SK-N-SH treated with all-trans-retinoic acid at 6 μM for 48 hours (cell line): ENCODE measurements around the gene LGSN.
"Not testable (repeated sequence)": the region's sequence is repeated elsewhere in the genome, so short reads cannot be mapped to it uniquely, and the experiment has no call there.

Experiments
- ATAC-seq: fragments of 200-7000 bp; cut with Tn5 transposase; 3 replicates; pipeline ENCODE4 v1.9.1; 2020; ENCODE audit warnings: mild to moderate bottlenecking, moderate library complexity
- ARNTL ChIP-seq: fragments of 450-650 bp; formaldehyde crosslinking; IDR thresholded peaks from 2 replicates; pipeline ENCODE4 v1.5.0; 2020; ENCODE audit warnings: low read depth, mild to moderate bottlenecking, moderate library complexity, borderline replicate concordance
- BACH2 ChIP-seq: fragments of 250-450 bp; sonication (Bioruptor Pico); IDR thresholded peaks from 2 replicates; pipeline ENCODE4 v1.9.0; 2021; ENCODE audit warnings: mild to moderate bottlenecking, borderline replicate concordance
- CSDC2 ChIP-seq: fragments of 250-450 bp; sonication (Bioruptor Pico); IDR thresholded peaks from 2 replicates; pipeline ENCODE4 v1.5.0; 2020; ENCODE audit warnings: mild to moderate bottlenecking, moderate library complexity
- ESRRG ChIP-seq: fragments of 250-450 bp; sonication (Bioruptor Pico); IDR thresholded peaks from 2 replicates; pipeline ENCODE4 v1.6.1; 2021; ENCODE audit warnings: mild to moderate bottlenecking
- GLIS3 ChIP-seq: fragments of 250-450 bp; sonication (Bioruptor Pico); IDR thresholded peaks from 2 replicates; pipeline ENCODE4 v1.5.0; 2020; ENCODE audit warnings: mild to moderate bottlenecking, moderate library complexity
- ISL1 ChIP-seq: fragments of 250-450 bp; sonication (Bioruptor Pico); IDR thresholded peaks from 2 replicates; pipeline ENCODE4 v2.1.2; 2022; ENCODE audit warnings: mild to moderate bottlenecking, moderate library complexity
- OSR1 ChIP-seq: fragments of 250-450 bp; sonication (Bioruptor Pico); IDR thresholded peaks from 2 replicates; pipeline ENCODE4 v1.8.0; 2022; ENCODE audit warnings: moderate library complexity, mild to moderate bottlenecking, inconsistent platforms
- PPARA ChIP-seq: fragments of 250-450 bp; sonication (Bioruptor Pico); IDR thresholded peaks from 2 replicates; pipeline ENCODE4 v1.5.0; 2020; ENCODE audit warnings: mild to moderate bottlenecking, borderline replicate concordance
- RARB ChIP-seq: fragments of 250-450 bp; sonication (Bioruptor Pico); IDR thresholded peaks from 2 replicates; pipeline ENCODE4 v1.8.0; 2021; ENCODE audit warnings: mild to moderate bottlenecking, moderate library complexity
- SNAI2 ChIP-seq: fragments of 250-450 bp; sonication (Bioruptor Pico); IDR thresholded peaks from 2 replicates; pipeline ENCODE4 v1.5.0; 2020; ENCODE audit warnings: mild to moderate bottlenecking, moderate library complexity
- TCF4 ChIP-seq: fragments of 250-450 bp; sonication (Bioruptor Pico); IDR thresholded peaks from 2 replicates; pipeline ENCODE4 v1.8.0; 2021; ENCODE audit warnings: mild to moderate bottlenecking, moderate library complexity, borderline replicate concordance
- TOX ChIP-seq: fragments of 250-450 bp; sonication (Bioruptor Pico); IDR thresholded peaks from 2 replicates; pipeline ENCODE4 v1.8.0; 2021; ENCODE audit warnings: mild to moderate bottlenecking, moderate library complexity, borderline replicate concordance
- ZC3H10 ChIP-seq: fragments of 250-450 bp; sonication (Bioruptor Pico); IDR thresholded peaks from 2 replicates; pipeline ENCODE4 v1.5.1; 2021; ENCODE audit warnings: mild to moderate bottlenecking, moderate library complexity
- ZFP3 ChIP-seq: fragments of 250-450 bp; sonication (Bioruptor Pico); IDR thresholded peaks from 2 replicates; pipeline ENCODE4 v1.5.0; 2020; ENCODE audit warnings: mild to moderate bottlenecking, moderate library complexity
- ZFP30 ChIP-seq: fragments of 450-650 bp; formaldehyde crosslinking; IDR thresholded peaks from 2 replicates; pipeline ENCODE4 v1.5.0; 2022; ENCODE audit warnings: mild to moderate bottlenecking, moderate library complexity
- ZNF565 ChIP-seq: fragments of 450-650 bp; formaldehyde crosslinking; conservative IDR thresholded peaks from 2 replicates; pipeline ENCODE4 v1.5.0; 2020; ENCODE audit warnings: low read depth, mild to moderate bottlenecking, moderate library complexity
- ZNF8 ChIP-seq: fragments of 450-650 bp; formaldehyde crosslinking; IDR thresholded peaks from 2 replicates; pipeline ENCODE4 v1.5.0; 2020; ENCODE audit warnings: mild to moderate bottlenecking, moderate library complexity
- TF ChIP-seq, protein P1 (sequence below): fragments of 250-450 bp; sonication (Bioruptor Pico); IDR thresholded peaks from 2 replicates; pipeline ENCODE4 v1.8.0; 2020; ENCODE audit warnings: mild to moderate bottlenecking, moderate library complexity, borderline replicate concordance
- TF ChIP-seq, protein P2 (sequence below): fragments of 250-450 bp; sonication (Bioruptor Pico); IDR thresholded peaks from 2 replicates; pipeline ENCODE4 v1.5.1; 2020; ENCODE audit warnings: low read depth, mild to moderate bottlenecking, moderate library complexity
- TF ChIP-seq, protein P3 (sequence below): fragments of 250-450 bp; sonication (Bioruptor Pico); IDR thresholded peaks from 2 replicates; pipeline ENCODE4 v1.8.0; 2021; ENCODE audit warnings: low read depth, mild to moderate bottlenecking, moderate library complexity, borderline replicate concordance
- TF ChIP-seq, protein P4 (sequence below): fragments of 250-450 bp; sonication (Bioruptor Pico); IDR thresholded peaks from 2 replicates; pipeline ENCODE4 v1.5.0; 2020; ENCODE audit warnings: mild to moderate bottlenecking, moderate library complexity

Gene LGSN

DNA sequence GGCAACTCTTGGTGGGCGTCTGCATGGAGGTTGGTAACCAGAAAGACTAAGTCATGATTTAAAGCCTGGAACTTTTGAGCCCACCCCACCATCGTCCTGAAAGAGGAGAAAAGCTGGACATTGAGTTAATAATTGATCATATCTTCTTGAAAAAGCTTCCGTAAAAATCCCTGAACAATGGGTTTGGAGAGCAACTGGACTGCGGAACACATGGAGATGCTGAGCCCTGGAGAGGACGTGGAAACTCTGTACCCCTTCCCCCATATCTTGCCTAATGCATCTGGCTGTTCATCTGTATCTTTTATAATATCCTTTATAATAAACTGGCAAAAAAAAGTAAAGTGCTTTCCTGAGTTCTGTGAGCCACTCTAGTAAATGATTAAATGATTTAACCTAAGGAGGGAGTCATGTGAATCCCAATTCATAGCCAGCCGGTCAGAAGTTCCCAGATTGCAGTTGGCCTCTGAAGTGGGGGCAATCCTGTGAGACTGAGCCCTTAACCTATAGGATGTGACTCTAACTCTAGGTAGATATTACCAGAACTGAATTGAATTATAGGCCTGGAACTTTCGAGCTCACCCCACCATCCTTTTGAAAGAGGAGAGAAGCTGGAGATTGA lies 26.5 kb upstream of the LGSN start:
- no peak for ATAC-seq
- TF ChIP-seq ARNTL = no peak
- no peak for TF ChIP-seq BACH2 (CRISPR knock-in tag)
- no peak for TF ChIP-seq ZNF565
- TF ChIP-seq OSR1 (CRISPR knock-in tag) = no peak
- TF ChIP-seq, all 23 proteins: peak for 0

DNA sequence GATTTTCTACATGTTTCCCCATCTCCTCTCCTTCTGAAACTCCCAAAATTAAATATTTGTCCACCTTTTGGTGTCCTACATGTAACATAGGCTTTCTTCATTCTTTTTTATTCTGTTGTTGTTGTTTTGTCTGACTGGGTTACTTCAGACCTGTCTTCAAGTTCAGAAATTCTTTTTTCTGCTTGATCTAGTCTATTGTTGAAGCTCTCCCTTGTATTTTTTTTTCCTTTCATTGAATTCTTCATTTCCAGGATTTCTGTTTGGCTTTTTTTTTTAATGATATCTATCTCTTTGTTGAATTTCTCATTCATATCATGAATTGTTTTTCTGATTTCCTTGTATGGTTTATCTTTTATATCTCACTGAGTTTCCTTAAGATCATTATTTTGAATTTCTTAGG lies 20.6 kb upstream of the LGSN start:
- TF ChIP-seq, protein P1, sequence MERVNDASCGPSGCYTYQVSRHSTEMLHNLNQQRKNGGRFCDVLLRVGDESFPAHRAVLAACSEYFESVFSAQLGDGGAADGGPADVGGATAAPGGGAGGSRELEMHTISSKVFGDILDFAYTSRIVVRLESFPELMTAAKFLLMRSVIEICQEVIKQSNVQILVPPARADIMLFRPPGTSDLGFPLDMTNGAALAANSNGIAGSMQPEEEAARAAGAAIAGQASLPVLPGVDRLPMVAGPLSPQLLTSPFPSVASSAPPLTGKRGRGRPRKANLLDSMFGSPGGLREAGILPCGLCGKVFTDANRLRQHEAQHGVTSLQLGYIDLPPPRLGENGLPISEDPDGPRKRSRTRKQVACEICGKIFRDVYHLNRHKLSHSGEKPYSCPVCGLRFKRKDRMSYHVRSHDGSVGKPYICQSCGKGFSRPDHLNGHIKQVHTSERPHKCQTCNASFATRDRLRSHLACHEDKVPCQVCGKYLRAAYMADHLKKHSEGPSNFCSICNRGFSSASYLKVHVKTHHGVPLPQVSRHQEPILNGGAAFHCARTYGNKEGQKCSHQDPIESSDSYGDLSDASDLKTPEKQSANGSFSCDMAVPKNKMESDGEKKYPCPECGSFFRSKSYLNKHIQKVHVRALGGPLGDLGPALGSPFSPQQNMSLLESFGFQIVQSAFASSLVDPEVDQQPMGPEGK = no peak
- TF ChIP-seq BACH2 (CRISPR knock-in tag) (no peak), GLIS3 (no peak), ZNF565 (no peak), ZC3H10 (CRISPR knock-in tag) (no peak), RARB (CRISPR knock-in tag) (no peak), OSR1 (CRISPR knock-in tag) (no peak), CSDC2 (CRISPR knock-in tag) (no peak), ZFP30 (no peak), TOX (no peak)
- TF ChIP-seq, protein P2, sequence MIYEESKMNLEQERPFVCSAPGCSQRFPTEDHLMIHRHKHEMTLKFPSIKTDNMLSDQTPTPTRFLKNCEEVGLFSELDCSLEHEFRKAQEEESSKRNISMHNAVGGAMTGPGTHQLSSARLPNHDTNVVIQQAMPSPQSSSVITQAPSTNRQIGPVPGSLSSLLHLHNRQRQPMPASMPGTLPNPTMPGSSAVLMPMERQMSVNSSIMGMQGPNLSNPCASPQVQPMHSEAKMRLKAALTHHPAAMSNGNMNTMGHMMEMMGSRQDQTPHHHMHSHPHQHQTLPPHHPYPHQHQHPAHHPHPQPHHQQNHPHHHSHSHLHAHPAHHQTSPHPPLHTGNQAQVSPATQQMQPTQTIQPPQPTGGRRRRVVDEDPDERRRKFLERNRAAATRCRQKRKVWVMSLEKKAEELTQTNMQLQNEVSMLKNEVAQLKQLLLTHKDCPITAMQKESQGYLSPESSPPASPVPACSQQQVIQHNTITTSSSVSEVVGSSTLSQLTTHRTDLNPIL (CRISPR knock-in tag) = no peak
- no peak for ATAC-seq

DNA sequence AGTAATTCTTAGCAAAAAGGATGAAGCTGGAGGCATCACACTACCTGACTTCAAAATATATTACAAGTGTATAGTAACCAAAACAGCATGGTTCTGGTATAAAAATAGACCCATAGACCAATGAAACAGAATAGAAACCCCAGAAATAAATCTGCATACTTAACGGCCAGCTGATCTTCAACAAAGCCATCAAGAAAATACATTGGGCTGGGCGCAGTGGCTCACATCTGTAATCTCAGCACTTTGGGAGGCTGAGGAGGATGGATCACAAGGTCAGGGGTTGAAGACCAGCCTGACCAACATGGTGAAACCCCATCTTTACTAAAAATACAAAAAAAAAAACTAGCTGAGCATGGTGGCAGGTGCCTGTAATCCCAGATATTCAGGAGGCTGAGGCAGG lies 14.9 kb upstream of the LGSN start:
- not testable (repeated sequence) for ATAC-seq

DNA sequence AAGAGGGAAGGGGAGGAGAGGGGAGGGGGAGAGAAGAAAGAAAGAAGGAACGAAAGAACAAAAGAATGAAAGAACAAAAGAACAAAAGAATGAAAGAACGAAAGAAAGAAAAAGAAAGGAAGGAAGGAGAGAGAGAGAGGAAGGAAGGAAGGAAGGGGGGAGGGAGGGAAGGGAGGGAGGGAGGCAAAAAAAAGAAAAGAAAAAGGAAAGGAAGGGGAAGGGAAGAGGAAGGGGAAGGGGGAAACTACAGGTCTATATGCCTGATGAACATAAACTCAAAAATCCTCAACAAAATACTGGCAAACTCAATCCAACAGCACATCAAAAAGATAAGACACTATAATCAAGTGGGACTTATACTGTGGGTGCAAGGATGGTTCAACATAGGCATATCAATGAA lies 13.7 kb upstream of the LGSN start:
- TF ChIP-seq OSR1 (CRISPR knock-in tag) (no peak), CSDC2 (CRISPR knock-in tag) (no peak), ISL1 (CRISPR knock-in tag) (no peak), BACH2 (CRISPR knock-in tag) (no peak), GLIS3 (no peak), ZFP3 (no peak), TCF4 (CRISPR knock-in tag) (no peak), ARNTL (no peak), ZNF565 (no peak)
- TF ChIP-seq, protein P3, sequence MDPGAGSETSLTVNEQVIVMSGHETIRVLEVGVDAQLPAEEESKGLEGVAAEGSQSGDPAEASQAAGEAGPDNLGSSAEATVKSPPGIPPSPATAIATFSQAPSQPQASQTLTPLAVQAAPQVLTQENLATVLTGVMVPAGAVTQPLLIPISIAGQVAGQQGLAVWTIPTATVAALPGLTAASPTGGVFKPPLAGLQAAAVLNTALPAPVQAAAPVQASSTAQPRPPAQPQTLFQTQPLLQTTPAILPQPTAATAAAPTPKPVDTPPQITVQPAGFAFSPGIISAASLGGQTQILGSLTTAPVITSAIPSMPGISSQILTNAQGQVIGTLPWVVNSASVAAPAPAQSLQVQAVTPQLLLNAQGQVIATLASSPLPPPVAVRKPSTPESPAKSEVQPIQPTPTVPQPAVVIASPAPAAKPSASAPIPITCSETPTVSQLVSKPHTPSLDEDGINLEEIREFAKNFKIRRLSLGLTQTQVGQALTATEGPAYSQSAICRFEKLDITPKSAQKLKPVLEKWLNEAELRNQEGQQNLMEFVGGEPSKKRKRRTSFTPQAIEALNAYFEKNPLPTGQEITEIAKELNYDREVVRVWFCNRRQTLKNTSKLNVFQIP = no peak
- TF ChIP-seq, protein P4, sequence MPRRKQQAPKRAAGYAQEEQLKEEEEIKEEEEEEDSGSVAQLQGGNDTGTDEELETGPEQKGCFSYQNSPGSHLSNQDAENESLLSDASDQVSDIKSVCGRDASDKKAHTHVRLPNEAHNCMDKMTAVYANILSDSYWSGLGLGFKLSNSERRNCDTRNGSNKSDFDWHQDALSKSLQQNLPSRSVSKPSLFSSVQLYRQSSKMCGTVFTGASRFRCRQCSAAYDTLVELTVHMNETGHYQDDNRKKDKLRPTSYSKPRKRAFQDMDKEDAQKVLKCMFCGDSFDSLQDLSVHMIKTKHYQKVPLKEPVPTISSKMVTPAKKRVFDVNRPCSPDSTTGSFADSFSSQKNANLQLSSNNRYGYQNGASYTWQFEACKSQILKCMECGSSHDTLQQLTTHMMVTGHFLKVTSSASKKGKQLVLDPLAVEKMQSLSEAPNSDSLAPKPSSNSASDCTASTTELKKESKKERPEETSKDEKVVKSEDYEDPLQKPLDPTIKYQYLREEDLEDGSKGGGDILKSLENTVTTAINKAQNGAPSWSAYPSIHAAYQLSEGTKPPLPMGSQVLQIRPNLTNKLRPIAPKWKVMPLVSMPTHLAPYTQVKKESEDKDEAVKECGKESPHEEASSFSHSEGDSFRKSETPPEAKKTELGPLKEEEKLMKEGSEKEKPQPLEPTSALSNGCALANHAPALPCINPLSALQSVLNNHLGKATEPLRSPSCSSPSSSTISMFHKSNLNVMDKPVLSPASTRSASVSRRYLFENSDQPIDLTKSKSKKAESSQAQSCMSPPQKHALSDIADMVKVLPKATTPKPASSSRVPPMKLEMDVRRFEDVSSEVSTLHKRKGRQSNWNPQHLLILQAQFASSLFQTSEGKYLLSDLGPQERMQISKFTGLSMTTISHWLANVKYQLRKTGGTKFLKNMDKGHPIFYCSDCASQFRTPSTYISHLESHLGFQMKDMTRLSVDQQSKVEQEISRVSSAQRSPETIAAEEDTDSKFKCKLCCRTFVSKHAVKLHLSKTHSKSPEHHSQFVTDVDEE = no peak
- no peak for ATAC-seq

DNA sequence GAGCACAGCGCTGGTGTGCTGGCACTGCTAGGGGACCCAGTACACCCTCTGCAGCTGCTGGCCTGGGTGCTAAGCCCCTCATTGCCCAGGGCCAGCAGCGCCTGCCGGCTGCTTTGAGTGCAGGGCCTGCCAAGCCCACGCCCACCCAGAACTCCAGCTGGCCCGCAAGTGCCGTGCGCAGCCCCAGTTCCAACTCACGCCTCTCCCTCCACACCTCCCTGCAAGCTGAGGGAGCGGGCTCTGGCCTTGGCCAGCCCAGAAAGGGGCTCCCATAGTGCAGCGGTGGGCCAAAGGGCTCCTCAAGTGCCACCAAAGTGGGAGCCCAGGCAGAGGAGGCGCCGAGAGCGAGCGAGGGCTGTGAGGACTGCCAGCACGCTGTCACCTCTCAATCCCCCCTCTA lies 6.8 kb upstream of the LGSN start:
- not testable (repeated sequence) for ATAC-seq

DNA sequence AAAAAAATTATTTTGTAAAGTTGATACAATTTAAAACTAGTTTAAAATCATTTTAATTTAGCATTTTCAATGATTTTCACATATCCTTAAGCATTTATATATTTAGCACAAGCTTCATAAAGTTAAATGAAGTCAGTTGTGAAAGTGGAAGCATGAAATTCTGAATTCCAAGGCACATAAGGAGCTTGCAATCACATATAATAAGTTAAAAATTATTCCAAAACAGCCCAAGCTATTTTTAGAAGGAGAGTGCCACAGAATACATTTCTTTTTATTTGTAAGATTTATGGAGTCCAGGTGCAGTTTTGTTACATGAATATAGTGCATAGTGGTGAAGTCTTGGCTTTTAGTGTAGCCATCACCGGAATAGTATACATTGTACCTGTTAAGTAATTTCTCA lies 3.2 kb upstream of the LGSN start:
- TF ChIP-seq ESRRG = no peak
- TF ChIP-seq, protein P2 (CRISPR knock-in tag) = no peak
- TF ChIP-seq RARB (CRISPR knock-in tag) = no peak
- no peak for TF ChIP-seq CSDC2 (CRISPR knock-in tag)
- no peak for TF ChIP-seq OSR1 (CRISPR knock-in tag)
- TF ChIP-seq, protein P4 = no peak
- no peak for TF ChIP-seq ZNF8
- no peak for TF ChIP-seq BACH2 (CRISPR knock-in tag)
- TF ChIP-seq ZC3H10 (CRISPR knock-in tag) = no peak
- no peak for TF ChIP-seq SNAI2
- no peak for TF ChIP-seq ZFP30
- TF ChIP-seq PPARA = no peak
- TF ChIP-seq GLIS3 = no peak
- no peak for TF ChIP-seq ZNF565
- no peak for TF ChIP-seq TCF4 (CRISPR knock-in tag)
- TF ChIP-seq TOX = no peak
- no peak for ATAC-seq
